ENCODE data around the gene MYO9A.
A peak's percentile ranks its signal among the peaks of the same experiment; 100 is the strongest.

Gene MYO9A

GRCh38 chr15:72118017-72118978 is at the start of gene MYO9A, which contains the start of gene SENP8:
Gene MYO9A, minus strand, starts transcription at chr15:72118150. Its CDS starts 71,587 bp downstream, at chr15:72046563.
Gene SENP8, plus strand, starts transcription at chr15:72118403. Its CDS starts 21,221 bp downstream, at chr15:72139624.
- DNase-seq (ENCODE audit: low read depth) = peak; percentile 98

- DNase-seq (ENCODE audit: low read depth) = no peak
Measured at GRCh38 chr15:72167445-72167844, 49.5 kb upstream of the MYO9A start.

- no peak for DNase-seq (ENCODE audit: low read depth)
Measured at GRCh38 chr15:72166716-72167417, 48.9 kb upstream of the MYO9A start.

GRCh38 chr15:72163719-72164118 is 45.8 kb upstream of the MYO9A start:
- no peak for DNase-seq (ENCODE audit: low read depth)

- DNase-seq (ENCODE audit: low read depth) = no peak
Measured at GRCh38 chr15:72162569-72162968, 44.6 kb upstream of the MYO9A start.

GRCh38 chr15:72161361-72162132 is 43.6 kb upstream of the MYO9A start:
- no peak for DNase-seq (ENCODE audit: low read depth)

- no peak for DNase-seq (ENCODE audit: low read depth)
Measured at GRCh38 chr15:72160696-72161245, 42.8 kb upstream of the MYO9A start.

- no peak for DNase-seq (ENCODE audit: low read depth)
Measured at GRCh38 chr15:72156928-72157327, 39.0 kb upstream of the MYO9A start.

GRCh38 chr15:72155635-72156616 is 38.0 kb upstream of the MYO9A start:
- peak; percentile 77 for DNase-seq (ENCODE audit: low read depth)

- peak; percentile 5 for DNase-seq (ENCODE audit: low read depth)
Measured at GRCh38 chr15:72155003-72155621, 37.2 kb upstream of the MYO9A start.

- no peak for DNase-seq (ENCODE audit: low read depth)
Measured at GRCh38 chr15:72154316-72154715, 36.4 kb upstream of the MYO9A start.

GRCh38 chr15:72153269-72154000 is 35.5 kb upstream of the MYO9A start:
- no peak for DNase-seq (ENCODE audit: low read depth)

- no peak for DNase-seq (ENCODE audit: low read depth)
Measured at GRCh38 chr15:72147418-72147817, 29.5 kb upstream of the MYO9A start.

GRCh38 chr15:72146934-72147333 is 29.0 kb upstream of the MYO9A start:
- no peak for DNase-seq (ENCODE audit: low read depth)

- DNase-seq (ENCODE audit: low read depth) = no peak
Measured at GRCh38 chr15:72146221-72146620, 28.3 kb upstream of the MYO9A start.

GRCh38 chr15:72141171-72142084 is 23.5 kb upstream of the MYO9A start:
- DNase-seq (ENCODE audit: low read depth) = peak; percentile 17

GRCh38 chr15:72140088-72140487 is 22.1 kb upstream of the MYO9A start:
- no peak for DNase-seq (ENCODE audit: low read depth)

GRCh38 chr15:72139667-72140066 is 21.7 kb upstream of the MYO9A start:
- DNase-seq (ENCODE audit: low read depth) = no peak

Measured in iris pigment epithelial cell (primary cell).